Ishikawa (cell line): ENCODE results near the gene HIGD2A.

ENCODE experiments used
- CEBPB ChIP-seq: IDR thresholded peaks from 2 replicates; pipeline ENCODE4 v1.6.1; 2012
- CREB1 ChIP-seq: IDR thresholded peaks from 2 replicates; pipeline ENCODE4 v1.6.1; 2012; ENCODE audit warnings: low read depth
- NFIC ChIP-seq: IDR thresholded peaks from 2 replicates; pipeline ENCODE4 v1.6.1; 2012
- TAF1 ChIP-seq: IDR thresholded peaks from 2 replicates; pipeline ENCODE4 v1.6.1; 2012; ENCODE audit warnings: low read depth, mild to moderate bottlenecking
- TEAD4 ChIP-seq: IDR thresholded peaks from 2 replicates; pipeline ENCODE4 v1.6.1; 2012
- ZBTB7A ChIP-seq: IDR thresholded peaks from 2 replicates; pipeline ENCODE4 v1.6.1; 2012; ENCODE audit warnings: low read depth
- TF ChIP-seq, protein P1 (sequence below): IDR thresholded peaks from 2 replicates; pipeline ENCODE4 v1.6.1; 2012
- TF ChIP-seq, protein P2 (sequence below): IDR thresholded peaks from 2 replicates; pipeline ENCODE4 v1.6.1; 2012; ENCODE audit warnings: low read depth, mild to moderate bottlenecking

DNA sequence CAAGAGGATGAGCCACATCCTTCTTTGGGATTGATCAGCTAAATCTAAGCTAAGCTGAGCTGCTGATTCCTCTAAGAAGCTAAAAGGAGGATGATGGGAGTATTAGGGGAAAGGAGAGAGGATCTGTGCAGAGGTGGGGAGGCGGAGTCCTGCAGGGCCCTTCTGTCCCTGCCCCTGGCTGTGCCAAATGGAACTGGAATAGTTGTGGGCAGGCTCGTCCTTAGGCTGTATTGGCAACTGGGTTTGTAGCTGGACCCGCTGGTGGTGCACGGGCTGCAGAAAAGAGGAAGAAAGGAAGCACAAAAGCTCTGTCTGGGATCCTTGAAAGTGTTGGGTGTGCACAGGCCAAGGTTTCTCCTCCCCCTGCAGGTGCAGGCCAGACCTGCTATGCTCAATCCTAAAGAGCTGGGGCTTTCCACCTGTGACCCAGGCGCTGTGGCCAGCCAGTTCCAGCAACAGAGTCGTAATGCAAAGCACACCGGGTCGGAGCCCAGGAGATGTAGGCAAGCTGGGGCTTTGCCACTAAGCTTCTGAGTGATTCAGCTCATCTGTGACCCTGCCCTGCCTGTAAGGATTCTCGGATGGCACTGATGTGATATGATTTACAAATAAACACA, 18.0 kb downstream of the HIGD2A start:
- TF ChIP-seq NFIC (no peak), TAF1 (no peak), CEBPB (no peak), CREB1 (no peak), TEAD4 (no peak), ZBTB7A (no peak)
- TF ChIP-seq, protein P1, sequence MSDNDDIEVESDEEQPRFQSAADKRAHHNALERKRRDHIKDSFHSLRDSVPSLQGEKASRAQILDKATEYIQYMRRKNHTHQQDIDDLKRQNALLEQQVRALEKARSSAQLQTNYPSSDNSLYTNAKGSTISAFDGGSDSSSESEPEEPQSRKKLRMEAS, result no peak
- TF ChIP-seq, protein P2, sequence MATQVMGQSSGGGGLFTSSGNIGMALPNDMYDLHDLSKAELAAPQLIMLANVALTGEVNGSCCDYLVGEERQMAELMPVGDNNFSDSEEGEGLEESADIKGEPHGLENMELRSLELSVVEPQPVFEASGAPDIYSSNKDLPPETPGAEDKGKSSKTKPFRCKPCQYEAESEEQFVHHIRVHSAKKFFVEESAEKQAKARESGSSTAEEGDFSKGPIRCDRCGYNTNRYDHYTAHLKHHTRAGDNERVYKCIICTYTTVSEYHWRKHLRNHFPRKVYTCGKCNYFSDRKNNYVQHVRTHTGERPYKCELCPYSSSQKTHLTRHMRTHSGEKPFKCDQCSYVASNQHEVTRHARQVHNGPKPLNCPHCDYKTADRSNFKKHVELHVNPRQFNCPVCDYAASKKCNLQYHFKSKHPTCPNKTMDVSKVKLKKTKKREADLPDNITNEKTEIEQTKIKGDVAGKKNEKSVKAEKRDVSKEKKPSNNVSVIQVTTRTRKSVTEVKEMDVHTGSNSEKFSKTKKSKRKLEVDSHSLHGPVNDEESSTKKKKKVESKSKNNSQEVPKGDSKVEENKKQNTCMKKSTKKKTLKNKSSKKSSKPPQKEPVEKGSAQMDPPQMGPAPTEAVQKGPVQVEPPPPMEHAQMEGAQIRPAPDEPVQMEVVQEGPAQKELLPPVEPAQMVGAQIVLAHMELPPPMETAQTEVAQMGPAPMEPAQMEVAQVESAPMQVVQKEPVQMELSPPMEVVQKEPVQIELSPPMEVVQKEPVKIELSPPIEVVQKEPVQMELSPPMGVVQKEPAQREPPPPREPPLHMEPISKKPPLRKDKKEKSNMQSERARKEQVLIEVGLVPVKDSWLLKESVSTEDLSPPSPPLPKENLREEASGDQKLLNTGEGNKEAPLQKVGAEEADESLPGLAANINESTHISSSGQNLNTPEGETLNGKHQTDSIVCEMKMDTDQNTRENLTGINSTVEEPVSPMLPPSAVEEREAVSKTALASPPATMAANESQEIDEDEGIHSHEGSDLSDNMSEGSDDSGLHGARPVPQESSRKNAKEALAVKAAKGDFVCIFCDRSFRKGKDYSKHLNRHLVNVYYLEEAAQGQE, result no peak
